Fibroblast of lung (primary cell): Measurements from ENCODE around the gene RGS7. TPM values are rescaled to one million over a fixed set of nuclear protein-coding genes. Genes with fewer than 3 reads are reported as not detected.

Source experiments
- DNase-seq, 2 donors: peaks; one replicate each; pipeline versions ENCODE4 v3.0.0 to v3.0.0-alpha.2; 2010; ENCODE audit warnings: low read depth in 2 of 2
- H2AFZ ChIP-seq: 2 replicates; pipeline ENCODE4 v1.5.1; 2012; ENCODE audit warnings: low read length, control low read depth, inconsistent platforms
- H3K27ac ChIP-seq: 2 replicates; pipeline ENCODE4 v1.5.1; 2011; ENCODE audit warnings: low read length, control low read depth; ENCODE audit not compliant: insufficient read depth
- H3K27me3 ChIP-seq: 2 replicates; pipeline ENCODE4 v1.5.1; 2011; ENCODE audit warnings: mild to moderate bottlenecking, low read length; ENCODE audit not compliant: control insufficient read depth, insufficient read depth
- H3K36me3 ChIP-seq: 2 replicates; pipeline ENCODE4 v1.5.1; 2011; ENCODE audit warnings: low read length; ENCODE audit not compliant: control insufficient read depth, insufficient read depth
- H3K4me1 ChIP-seq: 2 replicates; pipeline ENCODE4 v1.5.1; 2011; ENCODE audit warnings: low read length; ENCODE audit not compliant: control insufficient read depth, insufficient read depth; ENCODE audit errors: extremely low read depth
- H3K4me2 ChIP-seq: 2 replicates; pipeline ENCODE4 v1.5.1; 2011; ENCODE audit warnings: low read length, control low read depth; ENCODE audit not compliant: insufficient read depth; ENCODE audit errors: extremely low read depth
- H3K4me3 ChIP-seq, 4 experiments: fragments of 200-600 bp in 1 of 4; sonication (generic) in 1 of 4; replicated peaks in 1 of 4; 2 replicates each; pipeline ENCODE4 v1.5.1; 2011 to 2016; ENCODE audit warnings: low read length in 4 of 4, low read depth in 3 of 4, mild to moderate bottlenecking in 3 of 4, control low read depth in 2 of 4, inconsistent platforms in 1 of 4, mixed read lengths in 1 of 4; ENCODE audit not compliant: insufficient read depth in 1 of 4; ENCODE audit errors: control extremely low read depth in 1 of 4
- H3K79me2 ChIP-seq: 2 replicates; pipeline ENCODE4 v1.5.1; 2012; ENCODE audit warnings: mild to moderate bottlenecking, low read length, inconsistent platforms; ENCODE audit not compliant: control insufficient read depth, insufficient read depth
- H3K9ac ChIP-seq: 2 replicates; pipeline ENCODE4 v1.5.1; 2011; ENCODE audit warnings: mild to moderate bottlenecking, low read length, control low read depth; ENCODE audit not compliant: insufficient read depth
- H3K9me3 ChIP-seq: 2 replicates; pipeline ENCODE4 v1.5.1; 2012; ENCODE audit warnings: low read depth, low read length; ENCODE audit not compliant: control insufficient read depth, insufficient read depth
- H4K20me1 ChIP-seq: 2 replicates; pipeline ENCODE4 v1.5.1; 2011; ENCODE audit warnings: low read length; ENCODE audit not compliant: control insufficient read depth, insufficient read depth; ENCODE audit errors: extremely low read depth
- EZH2 ChIP-seq: IDR thresholded peaks from 2 replicates; pipeline ENCODE4 v1.5.1; 2012; ENCODE audit warnings: low read length, control low read depth, mild to moderate bottlenecking; ENCODE audit errors: missing control alignments
- polyA plus RNA-seq, 2 donors: library from polyadenylated mRNA; depleted of rRNA in 1 of 2; stranded (reverse) in 1 of 2; unstranded in 1 of 2; fragments of >200 nt; gene quantifications; 2 replicates each; pipeline ENCODE4 v1.2.1, GENCODE V29; 2011 to 2012; ENCODE audit warnings: missing spikeins in 1 of 2
- total RNA-seq: library from RNA; depleted of rRNA; stranded (reverse); fragments of >200 nt; gene quantifications from 2 replicates; pipeline ENCODE4 v1.2.1, GENCODE V29; 2014
- TF ChIP-seq, protein P1 (sequence below), 2 donors: IDR thresholded peaks in 1 of 2; conservative IDR thresholded peaks in 1 of 2; 1 replicate in 1 of 2; 2 replicates in 1 of 2; pipeline ENCODE4 v1.5.1; 2011 to 2012; ENCODE audit warnings: low read length in 2 of 2, control low read depth in 1 of 2, inconsistent platforms in 1 of 2, low read depth in 1 of 2, mild to moderate bottlenecking in 1 of 2

RGS7 gene
- total and polyA plus RNA-seq, 2 donors (not counting 1 experiment from before 2014, with no cell fraction given), result 3.6 to 4.2 TPM

DNA sequence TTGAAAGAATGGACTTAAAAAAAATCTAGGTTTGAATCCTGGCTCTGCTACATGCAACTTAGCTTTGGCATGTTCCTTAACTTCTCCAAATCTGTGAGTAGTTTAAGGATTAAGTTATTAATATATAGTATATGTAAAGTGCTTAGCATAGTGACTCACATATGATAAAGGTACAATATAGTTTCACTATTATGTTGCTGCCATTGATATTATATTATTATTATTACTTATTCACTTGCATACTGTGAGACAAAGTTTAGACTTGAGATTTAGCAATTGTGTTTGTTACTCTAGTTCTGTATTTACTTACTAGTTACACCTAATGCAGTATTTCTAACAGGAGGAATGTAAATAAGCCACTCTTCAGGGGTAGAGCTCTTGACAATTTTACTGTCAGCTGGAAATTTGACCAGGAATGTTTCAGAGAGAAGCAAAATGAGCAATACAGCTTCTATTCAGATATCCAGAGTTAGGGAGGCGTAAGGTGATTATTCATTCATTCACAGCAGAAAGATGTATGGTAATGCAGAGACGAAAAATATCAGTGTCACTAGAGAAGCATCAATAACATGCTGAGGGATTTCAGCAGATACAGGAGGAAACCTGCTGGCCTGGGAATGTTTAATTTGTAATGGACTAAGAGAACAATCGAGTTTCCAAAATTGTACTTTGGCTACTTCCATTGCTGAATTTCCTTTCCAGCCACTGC lies 25.5 kb downstream of the RGS7 start:
- Histone ChIP-seq H3K4me2 (no peak overlapping the region), H3K4me1 (no peaks in the 10 kb centered on the region), H3K27ac (no peak overlapping the region), H4K20me1 (no peaks in the 10 kb centered on the region), H3K36me3 (no peaks in the 10 kb centered on the region), H3K9ac (no peak overlapping the region), H3K4me3 (no peak overlapping the region), H3K79me2 (no peaks in the 10 kb centered on the region), H3K9me3 (no peaks in the 10 kb centered on the region), H3K27me3 (no peaks in the 10 kb centered on the region), H2AFZ (no peak overlapping the region)
- DNase-seq, result no peak
- TF ChIP-seq, protein P1, sequence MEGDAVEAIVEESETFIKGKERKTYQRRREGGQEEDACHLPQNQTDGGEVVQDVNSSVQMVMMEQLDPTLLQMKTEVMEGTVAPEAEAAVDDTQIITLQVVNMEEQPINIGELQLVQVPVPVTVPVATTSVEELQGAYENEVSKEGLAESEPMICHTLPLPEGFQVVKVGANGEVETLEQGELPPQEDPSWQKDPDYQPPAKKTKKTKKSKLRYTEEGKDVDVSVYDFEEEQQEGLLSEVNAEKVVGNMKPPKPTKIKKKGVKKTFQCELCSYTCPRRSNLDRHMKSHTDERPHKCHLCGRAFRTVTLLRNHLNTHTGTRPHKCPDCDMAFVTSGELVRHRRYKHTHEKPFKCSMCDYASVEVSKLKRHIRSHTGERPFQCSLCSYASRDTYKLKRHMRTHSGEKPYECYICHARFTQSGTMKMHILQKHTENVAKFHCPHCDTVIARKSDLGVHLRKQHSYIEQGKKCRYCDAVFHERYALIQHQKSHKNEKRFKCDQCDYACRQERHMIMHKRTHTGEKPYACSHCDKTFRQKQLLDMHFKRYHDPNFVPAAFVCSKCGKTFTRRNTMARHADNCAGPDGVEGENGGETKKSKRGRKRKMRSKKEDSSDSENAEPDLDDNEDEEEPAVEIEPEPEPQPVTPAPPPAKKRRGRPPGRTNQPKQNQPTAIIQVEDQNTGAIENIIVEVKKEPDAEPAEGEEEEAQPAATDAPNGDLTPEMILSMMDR (conservative IDR thresholded peaks at IDR 0.05 in 1 of 2, IDR thresholded peaks at IDR 0.05 in 1 of 2; ENCODE audit: low read depth in 1 of 2, low read length in 2 of 2), result no peak
- no peak for TF ChIP-seq EZH2

DNA sequence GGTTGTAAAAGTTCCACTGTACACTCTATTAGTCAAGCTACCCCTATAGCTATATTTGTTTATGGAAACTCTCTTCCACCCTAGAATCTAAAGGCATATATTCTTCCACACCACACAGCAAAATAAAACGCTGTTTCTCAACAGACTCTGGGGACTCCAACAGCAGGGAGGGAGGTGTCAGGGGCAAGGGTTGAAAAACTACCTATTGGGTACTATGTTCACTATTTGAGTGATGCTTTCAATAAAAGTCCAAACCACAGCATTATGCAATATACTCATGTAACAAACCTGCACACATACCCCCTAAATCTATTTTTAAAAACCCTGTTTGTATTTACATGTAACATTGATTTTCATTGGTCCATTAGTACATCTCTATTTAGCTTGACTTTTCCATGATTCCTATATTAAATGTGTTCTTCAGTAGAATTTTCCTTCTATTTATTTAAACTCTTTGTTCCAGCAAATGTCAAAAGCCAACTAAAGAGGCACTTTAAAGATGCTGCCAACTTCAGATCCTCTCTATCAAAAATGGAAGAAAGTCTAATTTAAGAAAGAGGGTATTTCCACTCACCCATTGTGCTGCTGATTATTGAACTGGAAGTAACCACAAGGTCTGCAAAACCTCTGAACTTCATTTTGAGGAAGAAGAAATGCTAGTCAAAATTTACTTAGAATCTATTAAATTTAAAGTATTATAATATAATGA lies 26.2 kb downstream of the RGS7 start:
- H3K9ac ChIP-seq, result no peak overlapping the region
- H3K9me3 ChIP-seq, result no peaks in the 10 kb centered on the region
- no peak for DNase-seq
- H3K4me3 ChIP-seq, result no peak overlapping the region
- no peaks in the 10 kb centered on the region for H3K36me3 ChIP-seq
- H3K79me2 ChIP-seq, result no peaks in the 10 kb centered on the region
- no peak overlapping the region for H3K27ac ChIP-seq
- H2AFZ ChIP-seq, result no peak overlapping the region
- no peak for TF ChIP-seq EZH2
- TF ChIP-seq, protein P1 (conservative IDR thresholded peaks at IDR 0.05 in 1 of 2, IDR thresholded peaks at IDR 0.05 in 1 of 2; ENCODE audit: low read depth in 1 of 2, low read length in 2 of 2), result no peak
- H3K4me2 ChIP-seq, result no peak overlapping the region
- no peaks in the 10 kb centered on the region for H3K4me1 ChIP-seq
- no peaks in the 10 kb centered on the region for H3K27me3 ChIP-seq
- no peaks in the 10 kb centered on the region for H4K20me1 ChIP-seq

DNA sequence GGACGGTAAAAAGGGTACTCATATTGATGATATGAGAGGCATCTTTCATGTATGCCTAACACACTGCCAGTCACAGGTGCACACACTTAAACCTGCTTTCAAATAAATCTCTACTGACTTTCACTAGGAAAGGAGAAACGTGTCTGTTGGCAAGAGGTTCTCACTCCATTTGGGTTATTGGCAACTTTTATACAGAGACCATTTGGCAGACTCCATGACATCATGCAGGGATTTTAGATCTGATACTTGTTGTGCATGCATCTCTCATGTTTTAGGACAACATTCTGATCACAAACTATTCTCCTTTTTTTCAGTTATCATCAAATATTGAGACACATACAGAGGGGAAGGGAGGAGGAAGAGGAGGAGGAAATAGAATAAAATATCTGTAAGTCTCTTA lies 31.5 kb downstream of the RGS7 start:
- H3K36me3 ChIP-seq, result no peaks in the 10 kb centered on the region
- no peak overlapping the region for H3K27ac ChIP-seq
- H3K4me2 ChIP-seq, result no peak overlapping the region
- TF ChIP-seq EZH2, result no peak
- TF ChIP-seq, protein P1 (conservative IDR thresholded peaks at IDR 0.05 in 1 of 2, IDR thresholded peaks at IDR 0.05 in 1 of 2; ENCODE audit: low read depth in 1 of 2, low read length in 2 of 2), result no peak
- no peaks in the 10 kb centered on the region for H3K27me3 ChIP-seq
- H3K4me3 ChIP-seq, result no peak overlapping the region
- H4K20me1 ChIP-seq, result no peaks in the 10 kb centered on the region
- H3K9me3 ChIP-seq, result no peaks in the 10 kb centered on the region
- H3K79me2 ChIP-seq, result no peaks in the 10 kb centered on the region
- H3K4me1 ChIP-seq, result no peaks in the 10 kb centered on the region
- no peak for DNase-seq
- no peak overlapping the region for H2AFZ ChIP-seq
- H3K9ac ChIP-seq, result no peak overlapping the region
